Ishikawa (cell line): ENCODE data around the gene DMD.

Source experiments
- CEBPB ChIP-seq: IDR thresholded peaks from 2 replicates; pipeline ENCODE4 v1.6.1; 2012
- CREB1 ChIP-seq: IDR thresholded peaks from 2 replicates; pipeline ENCODE4 v1.6.1; 2012; ENCODE audit warnings: low read depth
- EGR1 ChIP-seq: IDR thresholded peaks from 2 replicates; pipeline ENCODE4 v1.6.1; 2012
- EP300 ChIP-seq: IDR thresholded peaks from 2 replicates; pipeline ENCODE4 v1.6.1; 2012; ENCODE audit warnings: borderline replicate concordance
- FOXM1 ChIP-seq: IDR thresholded peaks from 2 replicates; pipeline ENCODE4 v1.6.1; 2012; ENCODE audit warnings: low read depth, borderline replicate concordance
- MAX ChIP-seq: IDR thresholded peaks from 2 replicates; pipeline ENCODE4 v1.6.1; 2012
- NFIC ChIP-seq: IDR thresholded peaks from 2 replicates; pipeline ENCODE4 v1.6.1; 2012
- RAD21 ChIP-seq: IDR thresholded peaks from 2 replicates; pipeline ENCODE4 v1.6.1; 2012; ENCODE audit warnings: low read depth
- REST ChIP-seq: IDR thresholded peaks from 2 replicates; pipeline ENCODE4 v1.6.1; 2012; ENCODE audit warnings: low read depth, mild to moderate bottlenecking
- TAF1 ChIP-seq: IDR thresholded peaks from 2 replicates; pipeline ENCODE4 v1.6.1; 2012; ENCODE audit warnings: low read depth, mild to moderate bottlenecking
- TCF12 ChIP-seq: IDR thresholded peaks from 2 replicates; pipeline ENCODE4 v1.6.1; 2012; ENCODE audit warnings: low read depth
- TEAD4 ChIP-seq: IDR thresholded peaks from 2 replicates; pipeline ENCODE4 v1.6.1; 2012
- USF1 ChIP-seq: IDR thresholded peaks from 2 replicates; pipeline ENCODE4 v1.6.1; 2012
- YY1 ChIP-seq: IDR thresholded peaks from 2 replicates; pipeline ENCODE4 v1.6.1; 2012; ENCODE audit warnings: low read depth
- ZBTB7A ChIP-seq: IDR thresholded peaks from 2 replicates; pipeline ENCODE4 v1.6.1; 2012; ENCODE audit warnings: low read depth

The DMD gene

GRCh38 chrX:32987142-32987541 lies 224.2 kb downstream of the DMD start:
- no peak for TF ChIP-seq FOXM1
- no peak for TF ChIP-seq NFIC
- TF ChIP-seq EP300 = no peak

GRCh38 chrX:32985544-32985943 lies 225.8 kb downstream of the DMD start:
- no peak for TF ChIP-seq RAD21
- no peak for TF ChIP-seq ZBTB7A
- TF ChIP-seq TAF1 = no peak
- TF ChIP-seq TCF12 = no peak
- no peak for TF ChIP-seq FOXM1
- no peak for TF ChIP-seq CEBPB
- no peak for TF ChIP-seq EP300
- TF ChIP-seq YY1 = no peak
- no peak for TF ChIP-seq EGR1

- TF ChIP-seq CREB1 (no peak), MAX (no peak), FOXM1 (no peak), TEAD4 (no peak), NFIC (no peak), RAD21 (no peak), TCF12 (no peak), USF1 (no peak), TAF1 (no peak)
Measured at GRCh38 chrX:32966821-32967355, 244.5 kb downstream of the DMD start.

- no peak for TF ChIP-seq TCF12
- no peak for TF ChIP-seq EGR1
- no peak for TF ChIP-seq ZBTB7A
- no peak for TF ChIP-seq YY1
- no peak for TF ChIP-seq RAD21
- TF ChIP-seq CEBPB = no peak
- TF ChIP-seq EP300 = no peak
- TF ChIP-seq FOXM1 = no peak
- no peak for TF ChIP-seq NFIC
- no peak for TF ChIP-seq TEAD4
- TF ChIP-seq REST = no peak
- TF ChIP-seq CREB1 = no peak
- no peak for TF ChIP-seq USF1
- TF ChIP-seq MAX = no peak
- TF ChIP-seq TAF1 = no peak
Measured at GRCh38 chrX:32954125-32954524, 257.2 kb downstream of the DMD start.

- TF ChIP-seq MAX (no peak), CEBPB (no peak)
Measured at GRCh38 chrX:32948130-32948529, 263.2 kb downstream of the DMD start.

- TF ChIP-seq REST (peak; percentile 38; the same call in 1 of the 2 replicates), TEAD4 (no peak)
Measured at GRCh38 chrX:32937043-32937442, 274.3 kb downstream of the DMD start.

GRCh38 chrX:32933548-32933947 lies 277.8 kb downstream of the DMD start:
- TF ChIP-seq RAD21 = no peak
- TF ChIP-seq TCF12 = no peak
- TF ChIP-seq FOXM1 = no peak
- TF ChIP-seq EP300 = no peak
- TF ChIP-seq TAF1 = no peak
